Posterior cingulate gyrus (tissue), 11 donors: Measurements from ENCODE around the gene GLIS2.
"Not testable (repeated sequence)": the region's sequence is repeated elsewhere in the genome, so short reads cannot be mapped to it uniquely, and the experiment has no call there.

Experiments used
- DNase-seq, 10 donors: peaks; one replicate each; pipeline versions ENCODE4 v3.0.0 to v3.0.0-alpha.2; 2020 to 2021; ENCODE audit warnings: mixed read lengths in 3 of 10
- intact Hi-C: fragments of 100-400 bp; cut with DNase I; formaldehyde crosslinking; loops from one replicate; pipeline ENCODE4 v1.15.1; 2023

The GLIS2 gene

DNA sequence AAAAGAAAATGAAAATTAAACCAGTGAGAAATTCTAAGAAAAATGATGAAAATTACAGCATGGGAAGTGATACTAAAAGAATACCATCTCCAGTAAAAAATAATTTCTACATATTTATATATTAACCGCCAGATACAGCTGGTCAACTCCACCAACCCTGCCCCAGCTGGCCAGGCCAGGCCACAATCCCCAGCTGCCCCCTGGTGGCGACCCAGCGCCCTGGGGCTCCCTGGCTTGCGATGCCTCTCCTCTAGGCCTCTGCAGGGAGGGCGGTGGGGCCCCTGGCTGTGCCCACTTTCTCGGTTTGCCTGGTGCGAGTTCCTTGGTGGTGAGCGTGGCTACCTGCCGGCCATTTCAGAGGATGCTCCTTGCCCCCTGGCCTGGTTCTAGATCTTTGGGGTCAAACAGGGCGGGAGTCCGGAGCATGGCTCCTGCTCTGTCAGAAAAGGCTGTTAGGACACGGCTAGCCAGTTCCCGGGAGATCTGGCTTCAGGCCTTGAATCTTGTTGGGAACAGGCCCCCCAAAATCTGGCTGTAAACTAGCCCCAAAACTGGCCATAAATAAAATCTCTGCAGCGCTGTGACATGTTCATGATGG lies 14.5 kb downstream of the GLIS2 start:
- DNase-seq, result peak; percentile 59 to 97 (median 84)
- intact Hi-C loops, result loop anchor here (1.0 to 5.0 kb wide), 2 partner anchors 42 to 128 kb away; no protein-coding TSS in a partner anchor

DNA sequence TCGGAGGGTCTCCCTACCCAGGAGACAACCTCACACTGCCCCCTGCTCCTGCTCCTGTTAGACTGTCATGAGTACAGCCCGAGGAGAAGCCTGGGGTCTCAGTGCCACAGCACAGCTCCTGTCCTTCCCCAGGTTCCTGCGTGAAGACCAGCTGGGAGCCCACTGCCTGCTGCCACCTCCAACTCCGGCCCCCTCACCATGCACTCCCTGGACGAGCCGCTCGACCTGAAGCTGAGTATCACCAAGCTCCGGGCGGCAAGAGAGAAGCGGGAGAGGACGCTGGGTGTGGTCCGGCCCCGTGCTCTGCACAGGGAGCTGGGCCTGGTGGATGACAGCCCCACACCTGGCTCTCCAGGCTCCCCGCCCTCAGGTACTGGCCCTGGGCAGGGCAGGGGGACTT lies 16.2 kb downstream of the GLIS2 start:
- intact Hi-C loops, result loop anchor here (5.0 kb wide), 1 partner anchor 130 kb away; no protein-coding TSS in a partner anchor
- DNase-seq, result peak in 1 of 10 donors; percentile 67

DNA sequence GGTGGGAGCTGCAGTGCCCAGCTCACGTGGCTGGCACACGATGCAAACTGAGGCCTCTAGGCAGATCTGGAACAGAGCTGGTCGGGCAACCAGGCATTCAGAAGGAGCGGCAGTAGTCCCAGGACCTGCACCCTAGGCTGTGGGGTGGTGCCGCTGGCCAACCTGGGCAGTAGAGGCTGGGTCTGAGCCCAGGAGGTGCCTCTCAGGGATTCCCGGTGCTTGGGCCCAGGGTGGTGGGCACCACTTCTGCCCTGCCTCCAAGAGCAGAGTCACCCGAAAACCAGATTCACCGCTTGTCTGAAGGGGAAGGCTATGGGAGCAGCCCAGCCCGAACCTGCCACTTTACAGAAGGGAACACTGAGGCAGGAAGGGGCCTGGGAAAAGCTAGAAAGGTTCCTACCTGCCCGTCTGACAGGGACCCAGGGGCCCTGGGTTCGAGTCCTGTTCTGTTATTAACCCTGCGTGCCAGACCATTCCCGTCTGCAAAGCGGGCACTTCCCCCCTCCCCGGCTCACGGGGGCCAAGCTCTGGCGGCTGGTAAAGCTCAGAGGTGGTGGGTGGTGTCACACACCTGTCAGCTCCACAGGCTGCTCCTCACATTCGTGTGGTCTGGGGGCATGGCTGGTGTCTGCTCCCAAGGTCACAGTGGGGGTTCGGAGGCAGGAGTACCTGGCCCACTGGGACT lies 16.9 kb downstream of the GLIS2 start:
- intact Hi-C loops, result loop anchor here (5.0 kb wide), 1 partner anchor 130 kb away; no protein-coding TSS in a partner anchor
- no peak for DNase-seq

DNA sequence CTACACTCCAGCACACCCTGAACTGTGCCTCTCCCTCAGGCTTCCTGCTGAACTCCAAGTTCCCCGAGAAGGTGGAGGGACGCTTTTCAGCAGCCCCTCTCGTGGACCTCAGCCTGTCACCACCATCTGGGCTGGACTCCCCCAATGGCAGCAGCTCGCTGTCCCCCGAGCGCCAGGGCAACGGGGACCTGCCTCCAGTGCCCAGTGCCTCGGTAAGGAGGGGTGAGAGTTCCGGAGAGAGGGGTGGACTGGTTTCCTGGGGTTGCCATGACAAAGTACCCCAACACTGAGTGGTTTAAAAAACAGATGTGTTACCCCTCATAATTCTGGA lies 17.4 kb downstream of the GLIS2 start:
- DNase-seq, result no peak
- intact Hi-C loops, result loop anchor here (5.0 kb wide), 1 partner anchor 131 kb away; no protein-coding TSS in a partner anchor

DNA sequence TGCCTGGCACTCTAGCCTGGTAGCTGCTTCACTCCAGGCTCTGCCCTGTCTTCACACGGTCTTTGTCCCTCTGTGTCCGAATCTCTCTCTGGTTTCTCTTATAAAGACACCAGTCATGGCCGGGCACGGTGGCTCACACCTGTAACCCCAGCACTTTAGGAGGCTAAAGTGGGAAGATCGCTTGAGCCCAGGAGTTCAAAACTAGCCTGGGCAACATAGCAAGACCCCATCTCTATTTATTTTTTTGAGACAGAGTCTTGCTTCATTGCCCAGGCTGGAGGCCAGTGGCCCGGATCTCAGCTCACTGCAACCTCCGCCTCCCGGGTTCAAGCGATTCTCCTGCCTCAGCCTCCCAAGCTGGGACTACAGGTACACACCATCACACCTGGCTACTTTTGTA lies 17.8 kb downstream of the GLIS2 start:
- intact Hi-C loops, result loop anchor here (5.0 kb wide), 1 partner anchor 131 kb away; no protein-coding TSS in a partner anchor
- not testable (repeated sequence) for DNase-seq

DNA sequence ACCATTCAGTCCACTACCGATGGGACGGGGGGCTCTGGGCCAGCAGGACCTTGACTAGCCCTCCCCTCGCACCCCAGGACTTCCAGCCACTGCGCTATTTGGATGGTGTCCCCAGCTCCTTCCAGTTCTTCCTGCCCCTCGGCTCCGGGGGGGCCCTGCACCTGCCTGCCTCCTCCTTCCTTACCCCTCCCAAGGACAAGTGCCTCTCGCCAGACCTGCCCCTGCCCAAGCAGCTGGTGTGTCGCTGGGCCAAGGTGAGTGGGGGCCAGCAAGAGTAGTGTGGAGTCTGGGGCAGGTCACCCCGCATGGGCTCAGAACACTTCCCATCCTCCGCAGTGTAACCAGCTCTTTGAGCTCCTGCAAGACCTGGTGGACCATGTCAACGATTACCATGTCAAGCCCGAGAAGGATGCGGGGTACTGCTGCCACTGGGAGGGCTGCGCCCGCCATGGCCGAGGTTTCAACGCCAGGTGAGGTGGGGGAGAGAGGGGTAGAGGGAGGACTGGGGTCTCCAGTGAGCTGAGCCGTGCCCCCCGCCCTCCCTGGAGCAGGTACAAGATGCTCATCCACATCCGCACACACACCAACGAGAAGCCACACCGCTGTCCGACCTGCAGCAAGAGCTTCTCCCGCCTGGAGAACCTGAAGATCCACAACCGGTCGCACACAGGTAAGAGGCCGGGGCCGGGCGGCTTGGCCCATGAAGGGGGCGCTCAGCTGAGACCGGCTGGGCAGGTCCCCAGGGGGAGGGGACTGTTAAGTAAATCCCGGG lies 19.0 kb downstream of the GLIS2 start:
- DNase-seq, result peak in 2 of 10 donors; percentile 80 to 82
- intact Hi-C loops, result loop anchor here (5.0 kb wide), 1 partner anchor 133 kb away; no protein-coding TSS in a partner anchor

DNA sequence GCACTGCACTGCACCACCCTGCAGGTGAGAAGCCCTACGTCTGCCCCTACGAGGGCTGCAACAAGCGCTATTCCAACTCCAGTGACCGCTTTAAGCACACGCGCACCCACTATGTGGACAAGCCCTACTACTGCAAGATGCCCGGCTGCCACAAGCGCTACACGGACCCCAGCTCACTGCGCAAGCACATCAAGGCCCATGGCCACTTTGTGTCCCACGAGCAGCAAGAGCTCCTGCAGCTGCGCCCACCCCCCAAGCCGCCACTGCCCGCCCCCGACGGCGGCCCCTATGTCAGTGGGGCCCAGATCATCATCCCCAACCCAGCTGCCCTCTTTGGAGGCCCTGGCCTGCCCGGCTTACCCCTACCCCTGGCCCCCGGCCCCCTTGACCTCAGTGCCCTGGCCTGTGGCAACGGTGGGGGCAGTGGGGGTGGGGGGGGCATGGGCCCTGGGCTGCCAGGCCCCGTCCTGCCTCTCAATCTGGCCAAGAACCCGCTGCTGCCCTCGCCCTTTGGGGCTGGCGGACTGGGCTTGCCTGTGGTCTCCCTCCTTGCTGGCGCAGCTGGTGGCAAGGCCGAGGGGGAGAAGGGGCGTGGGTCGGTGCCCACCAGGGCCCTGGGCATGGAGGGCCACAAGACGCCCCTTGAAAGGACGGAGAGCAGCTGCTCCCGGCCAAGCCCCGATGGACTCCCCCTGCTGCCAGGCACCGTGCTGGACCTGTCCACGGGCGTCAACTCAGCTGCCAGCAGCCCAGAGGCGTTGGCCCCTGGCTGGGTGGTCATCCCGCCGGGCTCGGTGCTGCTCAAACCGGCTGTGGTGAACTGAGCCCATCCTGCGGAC lies 21.1 kb downstream of the GLIS2 start:
- intact Hi-C loops, result no loop called here
- DNase-seq, result peak in 1 of 10 donors; percentile 83

DNA sequence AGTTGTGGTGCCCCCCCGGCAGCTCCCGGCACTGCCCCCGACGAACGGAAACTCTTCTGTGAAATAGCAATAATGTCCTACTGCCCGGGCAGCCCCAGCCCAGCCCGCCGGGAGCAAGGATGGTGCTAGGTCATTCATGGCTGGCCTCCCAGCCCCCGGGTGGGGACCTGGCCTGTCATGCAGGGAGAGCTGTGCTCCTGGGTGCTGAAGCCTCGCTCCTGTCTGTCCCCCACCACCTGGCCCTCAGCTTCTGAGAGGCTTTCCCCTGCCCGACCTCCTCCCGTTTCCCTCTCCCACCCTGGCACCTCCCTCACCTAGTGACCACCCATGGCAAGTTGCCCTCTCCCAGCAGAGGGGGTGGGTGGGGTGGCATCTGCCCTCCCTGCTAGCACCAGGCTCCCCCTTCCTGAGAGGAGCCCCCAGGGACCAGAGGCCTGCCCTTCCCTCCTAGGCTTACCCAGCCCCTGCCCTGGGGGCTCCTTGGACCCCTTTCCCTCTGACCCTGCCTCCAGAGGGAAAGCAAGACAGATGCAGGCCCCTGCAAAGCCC lies 21.7 kb downstream of the GLIS2 start:
- intact Hi-C loops, result no loop called here
- no peak for DNase-seq

DNA sequence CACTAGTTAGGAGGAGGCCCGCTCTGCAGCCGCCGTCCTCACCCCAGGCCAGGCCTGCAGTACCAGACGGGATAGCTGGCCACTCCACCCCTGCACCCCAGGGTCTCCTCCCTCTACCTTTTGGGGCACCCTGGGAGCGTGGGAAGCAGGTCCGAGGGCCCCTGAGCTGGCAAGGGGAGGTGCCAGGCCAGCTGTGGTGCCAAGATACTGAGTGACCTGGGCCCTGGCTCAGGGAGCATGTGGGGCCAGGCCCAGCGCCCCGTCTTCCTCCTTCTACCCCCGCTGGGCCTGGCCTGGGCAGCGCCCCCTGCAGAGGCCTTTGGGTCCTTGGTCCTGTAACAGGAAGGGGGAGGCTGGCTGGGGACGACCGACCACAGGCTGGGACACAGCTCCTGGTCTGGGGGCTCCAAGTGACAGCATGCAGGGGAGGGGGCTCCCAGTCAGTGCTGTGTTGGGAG lies 22.3 kb downstream of the GLIS2 start:
- intact Hi-C loops, result no loop called here
- peak in 2 of 10 donors; percentile 70 to 82 for DNase-seq

DNA sequence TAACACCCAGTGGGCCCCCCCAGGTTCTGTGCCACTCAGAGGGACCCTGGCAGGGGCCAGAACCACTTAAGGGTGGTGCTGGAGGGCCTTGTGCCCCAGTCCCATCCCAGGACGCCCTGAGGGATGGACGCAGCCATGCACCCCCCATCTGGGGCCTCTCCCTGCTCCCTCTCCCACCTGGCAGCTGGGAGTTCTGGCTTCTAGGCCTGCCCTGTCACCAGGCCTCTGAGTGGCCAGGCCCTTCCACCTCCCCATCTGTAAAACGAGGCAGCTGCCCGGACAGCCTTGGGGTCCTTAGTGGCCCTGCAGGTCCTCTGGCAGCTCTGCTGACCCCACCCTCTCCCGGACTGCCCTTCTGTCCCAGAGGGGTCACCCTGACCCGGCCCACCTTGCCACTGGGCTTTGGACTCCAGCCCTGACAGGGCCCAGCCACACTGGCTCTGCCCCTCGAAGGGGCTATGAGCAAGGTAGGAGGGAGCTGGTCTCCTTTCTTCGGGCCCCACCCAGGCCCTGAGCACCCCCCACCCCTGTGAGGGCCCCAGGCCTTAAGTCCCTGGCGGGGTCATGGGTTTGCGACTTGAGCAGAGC lies 22.9 kb downstream of the GLIS2 start:
- DNase-seq, result peak in 1 of 10 donors; percentile 67
- intact Hi-C loops, result no loop called here

DNA sequence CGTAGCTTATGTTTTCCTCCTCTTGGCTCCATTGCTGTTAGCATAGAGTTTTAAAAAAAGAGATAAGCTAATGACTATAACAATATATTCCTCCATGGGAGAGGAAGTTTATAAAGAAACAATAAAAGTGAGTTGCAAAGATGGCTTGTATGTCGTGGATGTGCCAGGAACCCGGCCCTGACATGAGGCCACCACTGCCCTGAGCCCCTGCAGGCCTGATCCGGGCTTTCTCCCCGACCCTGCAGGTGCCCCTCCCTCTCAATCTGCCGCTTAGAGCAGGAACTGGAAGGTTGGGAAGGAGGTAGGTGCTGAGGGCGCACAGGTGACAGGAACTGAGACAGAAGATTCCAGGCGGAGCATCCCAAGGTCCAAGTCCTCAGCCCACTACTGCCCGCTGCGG lies 23.6 kb downstream of the GLIS2 start:
- intact Hi-C loops, result no loop called here
- no peak for DNase-seq

DNA sequence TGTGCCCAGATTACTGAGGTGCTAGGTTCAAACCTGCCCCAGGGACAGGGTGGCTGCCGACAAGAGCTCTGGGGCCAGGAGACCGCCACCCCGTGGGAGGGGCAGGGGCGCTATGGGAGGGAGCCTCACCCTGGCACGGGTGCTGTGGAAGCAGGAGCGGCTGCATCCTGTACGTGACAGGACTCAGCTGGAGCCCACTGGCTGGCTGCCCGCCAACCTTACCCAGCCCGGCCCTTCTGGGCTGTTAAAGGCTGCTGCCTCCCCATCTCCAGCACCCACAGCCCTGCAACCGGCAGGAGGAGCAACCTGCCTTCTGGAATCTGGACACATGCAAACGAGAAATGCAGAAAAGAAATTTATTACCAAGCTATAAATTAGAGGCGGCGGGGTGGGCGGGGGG lies 24.0 kb downstream of the GLIS2 start:
- intact Hi-C loops, result no loop called here
- DNase-seq, result peak in 2 of 10 donors; percentile 82 to 89

DNA sequence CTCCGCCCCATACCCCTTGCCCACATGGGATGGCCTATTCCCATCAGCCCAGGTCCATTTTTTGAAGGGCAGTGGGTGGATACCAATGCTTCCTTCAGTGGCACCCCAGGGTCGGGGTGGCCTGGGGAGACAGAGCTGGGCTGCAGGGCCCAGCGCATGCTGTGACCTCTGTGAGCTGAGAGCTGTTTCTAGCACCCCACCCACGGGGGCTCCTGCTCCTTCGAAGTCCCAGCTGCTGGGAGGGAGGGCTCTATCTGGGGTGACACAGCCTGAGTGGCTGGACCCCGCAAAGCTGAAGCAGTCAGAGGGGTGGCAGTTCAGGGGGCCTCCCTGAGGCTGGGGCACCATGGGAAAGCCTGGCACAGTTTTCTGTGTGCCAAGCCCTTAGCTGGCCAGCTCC lies 24.6 kb downstream of the GLIS2 start:
- intact Hi-C loops, result no loop called here
- peak in 2 of 10 donors; percentile 68 to 77 for DNase-seq

DNA sequence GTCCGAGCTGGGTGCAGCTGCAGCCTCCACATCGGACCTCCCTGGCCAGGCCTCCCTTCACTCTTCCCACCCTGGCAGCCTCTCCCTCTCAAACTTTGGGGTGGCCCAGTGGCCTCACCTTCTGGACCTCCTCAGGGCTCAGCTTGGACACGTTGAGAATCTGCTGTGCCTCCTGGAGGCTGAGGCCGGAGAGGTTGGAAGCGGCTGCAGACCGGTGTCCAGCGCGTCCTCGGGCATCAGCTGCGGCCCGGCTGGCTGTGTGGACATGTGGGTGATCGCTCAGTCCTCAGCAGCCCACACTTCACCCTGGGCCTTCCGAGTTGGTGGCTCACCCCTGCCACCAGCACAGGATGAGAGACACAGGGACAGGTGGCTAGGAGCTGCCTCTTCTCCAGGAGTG lies 25.4 kb downstream of the GLIS2 start:
- peak in 1 of 10 donors; percentile 80 for DNase-seq
- intact Hi-C loops, result no loop called here

DNA sequence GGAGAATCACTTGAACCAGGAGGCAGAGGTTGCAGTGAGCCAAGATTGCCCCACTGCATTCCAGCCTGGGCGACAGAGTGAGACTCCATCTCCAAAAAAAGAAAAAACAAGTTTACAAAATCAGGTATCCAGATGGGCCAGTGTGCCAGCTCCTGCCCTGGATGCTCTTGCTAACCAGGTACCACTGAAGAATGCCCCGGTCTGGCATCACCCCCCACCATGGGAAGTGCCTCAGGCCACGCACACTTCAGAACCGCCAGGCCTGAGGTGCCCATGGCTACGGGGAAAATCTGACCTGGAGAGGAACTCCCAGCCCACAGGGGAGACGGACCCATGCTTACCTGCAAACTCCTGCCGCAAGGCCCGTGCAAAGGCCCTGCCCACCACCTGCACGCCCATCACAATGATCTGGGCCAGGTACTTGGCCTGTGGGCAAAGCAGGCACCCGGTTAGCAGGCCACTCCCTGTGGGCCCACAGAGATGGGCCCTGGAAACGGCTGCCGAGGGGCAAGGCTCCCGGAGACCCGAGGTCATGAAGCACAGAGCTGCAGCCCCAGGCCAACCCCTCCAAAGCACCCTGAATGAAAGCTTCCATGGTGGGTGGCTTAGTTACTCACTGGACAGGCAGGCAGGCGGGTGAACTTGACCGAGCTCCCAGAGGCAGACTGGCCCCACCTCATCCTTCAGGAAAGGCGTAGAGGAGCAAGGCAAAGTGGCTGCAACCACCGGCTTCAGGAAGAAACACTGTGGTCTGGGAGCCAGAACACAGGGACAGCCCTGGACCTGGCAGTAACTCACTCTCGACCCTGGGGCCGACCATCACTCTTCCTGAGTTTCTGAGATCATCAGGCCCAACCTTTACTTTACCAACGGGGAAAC lies 27.2 kb downstream of the GLIS2 start:
- DNase-seq, result peak in 1 of 10 donors; percentile 85
- intact Hi-C loops, result no loop called here

DNA sequence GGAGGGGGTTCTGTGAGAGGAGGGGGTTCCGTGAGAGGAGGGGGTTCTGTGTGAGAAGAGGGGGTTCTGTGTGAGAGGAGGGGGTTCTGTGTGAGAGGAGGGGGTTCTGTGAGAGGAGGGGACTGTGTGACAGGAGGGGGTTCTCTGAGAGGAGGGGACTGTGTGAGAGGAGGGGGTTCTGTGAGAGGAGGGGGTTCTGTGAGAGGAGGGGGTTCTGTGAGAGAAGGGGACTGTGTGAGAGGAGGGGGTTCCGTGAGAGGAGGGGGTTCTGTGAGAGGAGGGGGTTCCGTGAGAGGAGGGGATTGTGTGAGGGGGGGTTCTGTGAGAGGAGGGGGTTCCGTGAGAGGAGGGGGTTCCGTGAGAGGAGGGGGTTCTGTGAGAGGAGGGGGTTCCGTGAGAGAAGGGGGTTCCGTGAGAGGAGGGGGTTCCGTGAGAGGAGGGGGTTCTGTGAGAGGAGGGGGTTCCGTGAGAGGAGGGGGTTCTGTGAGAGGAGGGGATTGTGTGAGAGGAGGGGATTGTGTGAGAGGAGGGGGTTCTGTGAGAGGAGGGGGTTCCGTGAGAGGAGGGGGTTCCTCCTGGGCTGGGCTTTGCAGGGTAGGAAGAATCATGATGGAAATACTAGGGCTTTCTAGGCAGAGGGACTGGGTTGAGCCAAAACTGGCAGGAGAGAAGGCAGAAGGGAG lies 28.6 kb downstream of the GLIS2 start:
- DNase-seq, intact Hi-C loops: not testable (repeated sequence)

DNA sequence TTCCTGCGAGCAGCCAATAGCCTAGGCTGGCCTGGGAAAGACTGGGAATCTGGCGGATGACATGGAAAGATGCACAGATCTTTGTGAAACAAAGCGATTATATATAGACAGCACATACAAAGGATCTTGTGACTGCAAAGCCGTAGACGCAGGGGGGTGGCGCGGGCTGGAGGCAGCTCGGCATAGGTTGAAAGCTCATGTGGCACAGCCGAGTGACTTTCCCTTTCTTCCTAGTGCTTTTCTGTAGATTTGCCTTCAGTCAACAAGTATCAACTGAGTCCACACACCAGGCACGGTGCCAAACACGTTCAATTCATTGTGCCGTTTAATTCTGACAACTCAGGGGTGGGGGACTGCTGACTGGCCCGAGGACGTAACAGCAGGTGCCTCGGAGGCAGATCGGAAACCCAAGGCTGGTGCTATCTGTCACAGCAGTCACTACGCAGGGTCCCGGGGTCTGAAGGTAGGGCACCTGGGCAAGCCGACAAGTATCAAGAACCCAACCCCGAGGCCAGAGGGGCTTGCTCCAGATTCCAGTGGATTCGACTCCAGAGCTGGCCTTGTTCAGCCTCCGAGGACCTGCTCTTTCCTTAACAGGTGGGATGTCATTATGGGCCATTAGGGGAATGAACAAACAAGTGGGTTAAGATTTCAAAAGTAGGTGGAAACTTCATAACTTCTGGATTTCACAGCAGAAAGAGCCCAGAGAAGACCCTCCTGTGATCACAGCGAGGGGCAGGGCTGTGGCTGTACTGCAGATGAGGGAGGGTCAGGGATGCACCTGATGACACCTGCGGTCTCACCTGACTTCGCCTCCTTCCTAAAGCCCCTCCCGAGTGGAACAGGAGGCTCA lies 29.3 kb downstream of the GLIS2 start:
- peak; percentile 48 to 97 (median 74) for DNase-seq
- intact Hi-C loops, result no loop called here
